Lower lobe of right lung (tissue), 2 donors: ENCODE results near the gene DCLK1. TPM values are rescaled to one million over a fixed set of nuclear protein-coding genes. Genes with fewer than 3 reads are reported as not detected.
A peak's percentile ranks its signal among the peaks of the same experiment; 100 is the strongest.

ENCODE experiments used
- ATAC-seq, 2 donors: fragments of 200-7000 bp; cut with Tn5 transposase; one replicate each; pipeline ENCODE4 v1.9.1; 2020 to 2022; ENCODE audit warnings: mild to moderate bottlenecking in 2 of 2, moderate library complexity in 2 of 2
- DNase-seq: peaks from one replicate; pipeline ENCODE4 v3.0.0-alpha.2; 2020
- H3K27ac ChIP-seq: fragments of 200-600 bp; one replicate; pipeline ENCODE4 v1.8.0; 2022
- H3K27me3 ChIP-seq: fragments of 200-600 bp; one replicate; pipeline ENCODE4 v1.8.0; 2022; ENCODE audit warnings: low read depth
- H3K36me3 ChIP-seq: fragments of 200-600 bp; one replicate; pipeline ENCODE4 v1.8.0; 2022; ENCODE audit warnings: mild to moderate bottlenecking
- H3K4me1 ChIP-seq: fragments of 200-600 bp; one replicate; pipeline ENCODE4 v1.8.0; 2022
- H3K4me3 ChIP-seq: fragments of 200-600 bp; one replicate; pipeline ENCODE4 v1.8.0; 2022; ENCODE audit warnings: mild to moderate bottlenecking
- H3K9me3 ChIP-seq: fragments of 200-600 bp; one replicate; pipeline ENCODE4 v1.8.0; 2022
- CTCF ChIP-seq: fragments of 200-600 bp; IDR thresholded peaks from one replicate; pipeline ENCODE4 v1.8.0; 2022; ENCODE audit warnings: antibody characterized with exemption, mild to moderate bottlenecking
- intact Hi-C: fragments of 100-400 bp; cut with DNase I; formaldehyde crosslinking; loops from one replicate; pipeline ENCODE4 v1.11.0; 2022
- total RNA-seq: library from RNA; stranded (reverse); fragmentation: NEBNext Ultra II Directional; extraction: Animal tissue kit (Norgen Biotek cat#: 25700); gene quantifications from one replicate; pipeline ENCODE4 v1.2.1, GENCODE V29; 2021
- donor health status: DM: no; HTN: yes; CAD: no; lungs with severe emphysema.

Gene DCLK1
- total RNA-seq, 1 donor from 2014 or later = 10.4 TPM

DNA sequence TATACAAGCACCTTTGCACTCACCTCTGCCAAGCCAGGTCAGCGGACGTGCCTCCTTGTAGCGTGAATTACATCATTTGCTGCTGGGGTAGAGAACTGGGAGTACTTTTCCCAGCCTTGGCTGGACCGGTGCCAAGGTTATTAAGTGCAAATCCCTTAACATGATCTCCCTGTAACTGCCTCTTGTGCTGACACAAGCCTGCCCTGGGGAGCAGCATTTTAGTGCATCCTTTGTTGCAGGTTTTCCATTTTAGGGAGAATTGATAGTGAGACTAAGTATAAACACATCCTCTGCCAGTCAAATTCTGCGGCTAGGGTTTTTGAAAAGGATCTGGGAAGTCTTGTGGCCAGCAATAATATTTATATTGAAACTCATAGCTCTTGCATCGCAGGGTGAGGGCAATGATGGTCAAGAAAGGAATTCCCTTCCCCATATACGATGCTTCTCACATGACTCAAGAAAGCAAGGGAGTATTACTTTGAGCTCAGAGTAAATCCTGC, 32.7 kb upstream of the DCLK1 start:
- DNase-seq = peak; percentile 86
- H3K27me3 ChIP-seq = no peaks in the 10 kb centered on the region
- peaks cover 9% of the 10 kb centered on the region for H3K4me1 ChIP-seq
- intact Hi-C loops = no loop called here
- no peaks in the 10 kb centered on the region for H3K36me3 ChIP-seq
- peak; percentile 92 to 97 for ATAC-seq
- H3K9me3 ChIP-seq = no peaks in the 10 kb centered on the region
- no peak overlapping the region for H3K27ac ChIP-seq
- no peak for TF ChIP-seq CTCF
- H3K4me3 ChIP-seq = no peak overlapping the region

GRCh38 chr13:36163286-36163685, 32.1 kb upstream of the DCLK1 start:
- no peak overlapping the region for H3K4me3 ChIP-seq
- H3K4me1 ChIP-seq = peaks cover 9% of the 10 kb centered on the region
- intact Hi-C loops = no loop called here
- ATAC-seq (peak; percentile 44 to 60), DNase-seq (no peak)
- H3K36me3 ChIP-seq = no peaks in the 10 kb centered on the region
- TF ChIP-seq CTCF = no peak
- no peaks in the 10 kb centered on the region for H3K9me3 ChIP-seq
- H3K27ac ChIP-seq = no peak overlapping the region
- H3K27me3 ChIP-seq = no peaks in the 10 kb centered on the region

DNA sequence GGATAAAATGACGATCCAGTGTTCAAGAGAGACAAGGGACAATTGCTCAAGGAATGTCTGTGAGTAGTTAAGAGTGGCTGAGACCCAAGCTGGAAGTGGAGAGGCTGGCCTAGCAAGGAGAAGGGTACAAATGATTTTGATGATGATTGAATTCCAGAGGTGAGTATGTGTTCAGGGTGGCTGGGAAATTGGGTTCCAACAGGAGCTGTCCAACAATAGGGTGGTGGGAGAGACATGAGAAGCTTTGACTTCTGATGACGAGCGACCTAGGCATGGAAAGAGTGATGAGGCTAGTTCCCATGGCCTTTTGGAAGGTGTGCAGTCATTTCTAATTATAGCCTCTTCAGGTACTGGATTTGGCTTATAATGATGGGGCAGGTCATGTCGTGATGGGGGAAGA, 29.1 kb upstream of the DCLK1 start:
- intact Hi-C loops = no loop called here
- Histone ChIP-seq H3K4me3 (no peak overlapping the region), H3K4me1 (peaks cover 9% of the 10 kb centered on the region), H3K27ac (no peak overlapping the region), H3K36me3 (no peaks in the 10 kb centered on the region), H3K27me3 (peaks cover under 1% of the 10 kb centered on the region), H3K9me3 (no peaks in the 10 kb centered on the region)
- ATAC-seq (no peak), DNase-seq (no peak)
- TF ChIP-seq CTCF = no peak

DNA sequence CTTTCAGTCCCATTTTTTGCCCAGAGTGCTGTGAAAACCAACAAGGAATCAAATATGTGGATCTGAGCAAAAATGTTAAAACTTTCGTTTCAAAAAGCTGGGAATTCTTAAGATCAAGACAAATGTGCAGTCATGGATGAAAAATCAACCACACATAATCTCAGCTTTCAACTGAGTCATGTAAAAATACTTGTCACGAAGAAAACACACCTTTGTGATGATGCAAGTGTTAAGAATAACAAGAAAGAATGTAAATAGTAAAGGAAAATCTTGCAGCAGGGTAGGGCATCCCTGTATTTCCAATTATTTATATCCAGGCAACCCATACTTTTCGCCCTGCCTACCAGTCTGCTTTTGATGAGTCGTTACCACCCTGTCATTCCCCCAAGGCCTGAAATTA, 27.4 kb upstream of the DCLK1 start:
- Histone ChIP-seq H3K27ac (no peak overlapping the region), H3K9me3 (no peaks in the 10 kb centered on the region), H3K27me3 (peaks cover 6% of the 10 kb centered on the region), H3K4me3 (no peak overlapping the region), H3K4me1 (peaks cover 5% of the 10 kb centered on the region), H3K36me3 (no peaks in the 10 kb centered on the region)
- no peak for TF ChIP-seq CTCF
- no peak for ATAC-seq
- intact Hi-C loops = no loop called here
- no peak for DNase-seq

GRCh38 chr13:36157480-36157879, 26.3 kb upstream of the DCLK1 start:
- DNase-seq (no peak), ATAC-seq (no peak)
- Histone ChIP-seq H3K9me3 (no peaks in the 10 kb centered on the region), H3K27me3 (peaks cover 6% of the 10 kb centered on the region), H3K4me3 (no peak overlapping the region), H3K27ac (no peak overlapping the region), H3K36me3 (no peaks in the 10 kb centered on the region), H3K4me1 (no peaks in the 10 kb centered on the region)
- no peak for TF ChIP-seq CTCF
- intact Hi-C loops = no loop called here
